Neutrophil (primary cell): ENCODE results near the gene GRID2.

ENCODE experiments used
- H3K27ac ChIP-seq: fragments of 200-600 bp; sonication (generic); 2 replicates; pipeline ENCODE4 v1.5.1; 2016; ENCODE audit warnings: mild to moderate bottlenecking, moderate library complexity
- H3K27me3 ChIP-seq: fragments of 200-600 bp; sonication (generic); 2 replicates; pipeline ENCODE4 v1.6.0; 2016; ENCODE audit warnings: mild to moderate bottlenecking
- H3K36me3 ChIP-seq: fragments of 200-600 bp; sonication (generic); 2 replicates; pipeline ENCODE4 v1.5.1; 2017
- H3K4me1 ChIP-seq, 2 experiments: fragments of 200-600 bp in 1 of 2; sonication (generic) in 1 of 2; 1 replicate in 1 of 2; 2 replicates in 1 of 2; pipeline versions ENCODE4 v1.5.1 to v1.6.1; 2013 to 2016; ENCODE audit warnings: low read depth in 1 of 2, low read length in 1 of 2, mild to moderate bottlenecking in 1 of 2, moderate library complexity in 1 of 2; ENCODE audit not compliant: control insufficient read depth in 1 of 2, insufficient read depth in 1 of 2
- H3K4me3 ChIP-seq, 2 experiments: fragments of 200-600 bp in 1 of 2; sonication (generic) in 1 of 2; 1 replicate in 1 of 2; 2 replicates in 1 of 2; pipeline ENCODE4 v1.5.1; 2013 to 2016; ENCODE audit warnings: low read depth in 1 of 2, low read length in 1 of 2, mild to moderate bottlenecking in 1 of 2, moderate library complexity in 1 of 2
- H3K9me3 ChIP-seq: fragments of 200-600 bp; sonication (generic); 2 replicates; pipeline ENCODE4 v1.5.1; 2016
- TF ChIP-seq, protein P1 (sequence below): fragments of 200-600 bp; sonication (generic); IDR thresholded peaks from 2 replicates; pipeline ENCODE4 v1.5.1; 2016; ENCODE audit warnings: antibody characterized with exemption

The GRID2 gene

DNA sequence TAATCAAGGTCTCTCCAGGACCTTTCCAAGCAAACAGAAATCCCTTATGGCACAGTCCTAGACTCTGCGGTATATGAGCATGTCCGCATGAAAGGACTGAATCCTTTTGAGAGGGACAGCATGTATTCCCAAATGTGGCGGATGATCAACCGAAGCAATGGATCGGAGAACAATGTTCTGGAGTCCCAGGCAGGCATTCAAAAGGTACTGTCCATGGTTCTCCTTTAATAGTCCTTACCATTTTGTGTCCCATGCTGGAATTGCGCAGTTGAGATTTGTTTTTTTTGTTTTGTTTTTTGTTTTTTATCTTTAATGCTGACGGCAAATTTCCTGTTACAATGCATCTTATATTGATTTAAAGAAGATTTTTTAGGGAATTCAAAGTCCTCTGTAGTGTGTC lies 1211.4 kb downstream of the GRID2 start:
- TF ChIP-seq, protein P1, sequence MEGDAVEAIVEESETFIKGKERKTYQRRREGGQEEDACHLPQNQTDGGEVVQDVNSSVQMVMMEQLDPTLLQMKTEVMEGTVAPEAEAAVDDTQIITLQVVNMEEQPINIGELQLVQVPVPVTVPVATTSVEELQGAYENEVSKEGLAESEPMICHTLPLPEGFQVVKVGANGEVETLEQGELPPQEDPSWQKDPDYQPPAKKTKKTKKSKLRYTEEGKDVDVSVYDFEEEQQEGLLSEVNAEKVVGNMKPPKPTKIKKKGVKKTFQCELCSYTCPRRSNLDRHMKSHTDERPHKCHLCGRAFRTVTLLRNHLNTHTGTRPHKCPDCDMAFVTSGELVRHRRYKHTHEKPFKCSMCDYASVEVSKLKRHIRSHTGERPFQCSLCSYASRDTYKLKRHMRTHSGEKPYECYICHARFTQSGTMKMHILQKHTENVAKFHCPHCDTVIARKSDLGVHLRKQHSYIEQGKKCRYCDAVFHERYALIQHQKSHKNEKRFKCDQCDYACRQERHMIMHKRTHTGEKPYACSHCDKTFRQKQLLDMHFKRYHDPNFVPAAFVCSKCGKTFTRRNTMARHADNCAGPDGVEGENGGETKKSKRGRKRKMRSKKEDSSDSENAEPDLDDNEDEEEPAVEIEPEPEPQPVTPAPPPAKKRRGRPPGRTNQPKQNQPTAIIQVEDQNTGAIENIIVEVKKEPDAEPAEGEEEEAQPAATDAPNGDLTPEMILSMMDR = no peak
- Histone ChIP-seq H3K36me3 (no peaks in the 10 kb centered on the region), H3K9me3 (no peaks in the 10 kb centered on the region), H3K27me3 (no peaks in the 10 kb centered on the region), H3K4me3 (no peak overlapping the region), H3K4me1 (no peaks in the 10 kb centered on the region), H3K27ac (no peak overlapping the region)

DNA sequence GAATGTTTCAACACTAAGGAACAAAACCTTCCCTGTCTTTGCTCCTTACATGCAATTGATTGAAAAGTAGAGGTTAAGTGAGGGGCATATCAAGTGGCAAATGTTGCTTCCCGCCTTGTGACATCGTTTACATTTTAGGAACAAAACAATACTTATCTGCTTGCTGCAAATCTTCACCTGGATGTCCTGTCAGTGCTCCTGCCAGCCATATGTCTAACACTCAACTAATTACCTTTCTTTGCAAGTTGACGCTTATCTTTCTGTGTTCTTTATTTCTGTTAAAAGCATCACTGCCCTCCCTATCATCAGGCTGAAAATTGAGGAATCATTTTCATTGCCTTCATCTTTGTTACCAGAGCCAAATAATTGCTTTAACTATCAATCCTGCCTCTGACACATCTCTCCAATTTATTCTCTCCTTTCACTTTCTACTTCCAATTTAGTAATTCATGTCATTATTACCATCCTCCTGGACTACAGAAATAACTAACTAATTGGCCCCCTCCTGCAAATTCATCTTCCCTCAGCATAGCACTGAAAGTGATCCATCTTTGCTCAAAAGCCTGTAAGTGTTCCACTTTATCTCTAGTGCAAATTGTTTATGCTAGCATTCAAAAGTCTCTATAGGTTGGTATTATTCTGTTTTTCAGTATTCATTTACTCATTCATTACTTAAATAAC lies 1226.1 kb downstream of the GRID2 start:
- Histone ChIP-seq H3K4me1 (no peaks in the 10 kb centered on the region), H3K4me3 (no peak overlapping the region), H3K36me3 (no peaks in the 10 kb centered on the region), H3K27ac (no peak overlapping the region), H3K27me3 (no peaks in the 10 kb centered on the region), H3K9me3 (no peaks in the 10 kb centered on the region)
- TF ChIP-seq, protein P1 = no peak

DNA sequence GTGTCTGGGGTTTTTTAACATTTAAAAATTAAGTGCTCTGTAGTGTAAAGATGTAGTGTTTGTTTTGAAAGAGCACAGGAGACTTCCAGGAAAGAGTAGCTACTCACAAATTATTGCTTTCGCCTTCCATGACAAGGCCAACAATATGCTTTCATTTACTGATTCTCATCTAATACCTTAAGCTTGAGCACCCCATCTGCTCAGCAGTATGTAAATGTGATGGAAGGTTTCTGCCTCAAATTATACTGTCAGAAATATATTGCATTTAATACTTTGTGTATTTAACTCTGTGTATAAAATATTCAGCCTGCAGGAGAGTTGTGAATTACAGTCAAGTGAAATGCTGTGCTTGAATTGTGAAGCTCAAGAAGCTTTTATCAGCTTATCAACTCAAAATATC lies 1228.5 kb downstream of the GRID2 start:
- Histone ChIP-seq H3K9me3 (no peaks in the 10 kb centered on the region), H3K27ac (no peak overlapping the region), H3K4me1 (no peaks in the 10 kb centered on the region), H3K4me3 (no peak overlapping the region), H3K36me3 (no peaks in the 10 kb centered on the region), H3K27me3 (no peaks in the 10 kb centered on the region)
- TF ChIP-seq, protein P1 = no peak

DNA sequence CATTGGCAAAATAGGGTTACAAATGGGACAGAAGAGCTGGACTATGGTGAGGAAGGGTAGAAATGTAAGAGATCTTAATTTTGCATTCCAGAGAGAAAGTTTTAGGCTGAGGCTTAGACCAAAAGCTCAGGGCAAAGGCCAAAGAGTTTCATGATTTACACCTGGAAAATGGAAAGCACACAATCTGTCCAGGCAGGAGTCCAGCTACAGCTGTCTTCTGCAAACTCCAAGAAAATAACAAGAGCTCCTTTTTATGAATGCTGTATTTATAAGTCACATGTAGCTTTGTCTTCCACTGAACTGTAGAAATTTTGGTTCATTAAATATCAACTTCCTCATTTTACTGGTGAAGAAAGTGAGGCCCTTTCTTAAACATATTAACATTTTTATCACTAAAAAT lies 1236.8 kb downstream of the GRID2 start:
- no peaks in the 10 kb centered on the region for H3K9me3 ChIP-seq
- H3K27me3 ChIP-seq = no peaks in the 10 kb centered on the region
- no peak overlapping the region for H3K27ac ChIP-seq
- no peak overlapping the region for H3K4me3 ChIP-seq
- H3K36me3 ChIP-seq = no peaks in the 10 kb centered on the region
- H3K4me1 ChIP-seq = no peaks in the 10 kb centered on the region
- TF ChIP-seq, protein P1 = no peak

DNA sequence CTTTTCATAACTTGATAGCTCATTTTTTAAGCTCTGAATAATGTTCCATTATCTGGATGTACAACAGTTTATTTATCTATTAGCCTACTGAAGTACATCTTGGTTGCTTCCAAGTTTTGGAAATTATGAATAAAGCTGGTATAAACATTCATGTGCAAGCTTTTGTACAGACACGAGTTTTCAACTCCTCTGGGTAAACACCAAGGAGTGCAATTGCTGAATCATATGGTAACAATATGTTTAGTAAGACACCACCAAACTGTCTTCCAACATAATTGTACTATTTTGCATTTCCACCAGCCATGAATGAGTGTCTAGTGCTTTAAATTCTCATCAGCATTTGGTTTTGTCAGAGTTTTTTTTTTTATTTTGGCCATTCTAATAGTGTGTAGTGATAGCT lies 1258.1 kb downstream of the GRID2 start:
- no peaks in the 10 kb centered on the region for H3K36me3 ChIP-seq
- H3K9me3 ChIP-seq = no peaks in the 10 kb centered on the region
- no peaks in the 10 kb centered on the region for H3K27me3 ChIP-seq
- no peak overlapping the region for H3K27ac ChIP-seq
- H3K4me3 ChIP-seq = no peak overlapping the region
- TF ChIP-seq, protein P1 = no peak
- no peaks in the 10 kb centered on the region for H3K4me1 ChIP-seq
